Measurements from ENCODE around the gene LCAT.

Gene LCAT

DNA sequence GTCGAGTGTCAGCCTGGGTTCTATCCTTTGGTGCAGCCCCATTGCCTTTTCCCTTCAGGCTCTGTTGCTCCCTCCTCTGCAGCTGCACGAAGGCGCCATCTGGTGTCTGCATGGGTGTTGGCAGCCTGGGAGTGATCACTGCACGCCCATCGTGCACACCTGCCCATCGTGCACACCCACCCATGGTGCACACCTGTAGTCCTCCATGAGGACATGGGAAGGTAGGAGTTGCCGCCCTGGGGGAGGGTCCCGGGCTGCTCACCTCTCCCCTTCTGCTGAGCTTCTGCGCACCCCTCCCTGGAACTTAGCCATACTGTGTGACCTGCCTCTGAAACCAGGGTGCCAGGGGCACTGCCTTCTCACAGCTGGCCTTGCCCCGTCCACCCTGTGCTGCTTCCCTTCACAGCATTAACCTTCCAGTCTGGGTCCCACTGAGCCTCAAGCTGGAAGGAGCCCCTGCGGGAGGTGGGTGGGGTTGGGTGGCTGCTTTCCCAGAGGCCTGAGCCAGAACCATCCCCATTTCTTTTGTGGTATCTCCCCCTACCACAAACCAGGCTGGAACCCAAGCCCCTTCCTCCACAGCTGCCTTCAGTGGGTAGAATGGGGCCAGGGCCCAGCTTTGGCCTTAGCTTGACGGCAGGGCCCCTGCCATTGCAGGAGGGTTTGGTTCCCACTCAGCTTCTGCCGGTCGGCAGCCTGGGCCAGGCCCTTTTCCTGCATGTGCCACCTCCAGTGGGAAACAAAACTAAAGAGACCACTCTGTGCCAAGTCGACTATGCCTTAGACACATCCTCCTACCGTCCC is 15.2 kb downstream of the LCAT start:
- Histone ChIP-seq H3K4me1 (ENCODE audit: control insufficient read depth in 1 of 2, insufficient read depth in 1 of 2, low read depth in 1 of 2, low read length in 1 of 2) (no peaks in the 10 kb centered on the region), H3K36me3 (peaks cover 81% of the 10 kb centered on the region), H3K4me3 (ENCODE audit: low read depth in 1 of 2, low read length in 1 of 2) (no peak overlapping the region), H3K9me3 (no peaks in the 10 kb centered on the region), H3K27ac (peak overlapping the region; percentile 5), H3K27me3 (no peaks in the 10 kb centered on the region)
- TF ChIP-seq CTCF (IDR thresholded peaks at IDR 0.05): peak; percentile 73

GRCh38 chr16:67928147-67928546 is 15.8 kb downstream of the LCAT start:
- Histone ChIP-seq H3K36me3 (peaks cover 80% of the 10 kb centered on the region), H3K4me1 (ENCODE audit: control insufficient read depth in 1 of 2, insufficient read depth in 1 of 2, low read depth in 1 of 2, low read length in 1 of 2) (no peaks in the 10 kb centered on the region), H3K4me3 (ENCODE audit: low read depth in 1 of 2, low read length in 1 of 2) (no peak overlapping the region), H3K27me3 (no peaks in the 10 kb centered on the region), H3K9me3 (no peaks in the 10 kb centered on the region), H3K27ac (no peak overlapping the region)
- TF ChIP-seq CTCF (IDR thresholded peaks at IDR 0.05): no peak

DNA sequence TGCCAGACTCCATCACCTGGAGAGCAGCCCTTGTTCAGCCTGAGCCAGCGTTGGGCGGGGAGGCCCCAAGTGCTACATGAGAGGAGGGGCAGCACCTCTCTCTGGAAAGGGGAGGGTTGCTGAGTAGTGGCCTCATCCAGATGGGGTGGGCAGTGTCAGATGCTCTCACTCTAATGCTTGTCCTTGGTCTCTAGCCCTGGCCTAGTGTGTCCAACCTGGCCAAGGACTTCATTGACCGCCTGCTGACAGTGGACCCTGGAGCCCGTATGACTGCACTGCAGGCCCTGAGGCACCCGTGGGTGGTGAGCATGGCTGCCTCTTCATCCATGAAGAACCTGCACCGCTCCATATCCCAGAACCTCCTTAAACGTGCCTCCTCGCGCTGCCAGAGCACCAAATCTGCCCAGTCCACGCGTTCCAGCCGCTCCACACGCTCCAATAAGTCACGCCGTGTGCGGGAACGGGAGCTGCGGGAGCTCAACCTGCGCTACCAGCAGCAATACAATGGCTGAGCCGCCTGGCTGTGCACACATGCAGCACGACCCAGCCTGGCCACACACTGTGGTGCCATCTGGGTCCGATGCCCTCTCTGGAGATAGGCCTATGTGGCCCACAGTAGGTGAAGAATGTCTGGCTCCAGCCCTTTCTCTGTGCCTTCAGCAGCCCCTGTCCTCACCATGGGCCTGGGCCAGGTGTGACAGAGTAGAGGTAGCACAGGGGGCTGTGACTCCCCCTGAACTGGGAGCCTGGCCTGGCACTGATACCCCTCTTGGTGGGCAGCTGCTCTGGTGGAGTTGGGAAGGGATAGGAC is 16.6 kb downstream of the LCAT start:
- H3K36me3 ChIP-seq: peaks cover 80% of the 10 kb centered on the region
- no peaks in the 10 kb centered on the region for H3K27me3 ChIP-seq
- H3K4me1 ChIP-seq (ENCODE audit: control insufficient read depth in 1 of 2, insufficient read depth in 1 of 2, low read depth in 1 of 2, low read length in 1 of 2): no peaks in the 10 kb centered on the region
- H3K4me3 ChIP-seq (ENCODE audit: low read depth in 1 of 2, low read length in 1 of 2): no peak overlapping the region
- no peaks in the 10 kb centered on the region for H3K9me3 ChIP-seq
- no peak overlapping the region for H3K27ac ChIP-seq
- TF ChIP-seq CTCF (IDR thresholded peaks at IDR 0.05): no peak

DNA sequence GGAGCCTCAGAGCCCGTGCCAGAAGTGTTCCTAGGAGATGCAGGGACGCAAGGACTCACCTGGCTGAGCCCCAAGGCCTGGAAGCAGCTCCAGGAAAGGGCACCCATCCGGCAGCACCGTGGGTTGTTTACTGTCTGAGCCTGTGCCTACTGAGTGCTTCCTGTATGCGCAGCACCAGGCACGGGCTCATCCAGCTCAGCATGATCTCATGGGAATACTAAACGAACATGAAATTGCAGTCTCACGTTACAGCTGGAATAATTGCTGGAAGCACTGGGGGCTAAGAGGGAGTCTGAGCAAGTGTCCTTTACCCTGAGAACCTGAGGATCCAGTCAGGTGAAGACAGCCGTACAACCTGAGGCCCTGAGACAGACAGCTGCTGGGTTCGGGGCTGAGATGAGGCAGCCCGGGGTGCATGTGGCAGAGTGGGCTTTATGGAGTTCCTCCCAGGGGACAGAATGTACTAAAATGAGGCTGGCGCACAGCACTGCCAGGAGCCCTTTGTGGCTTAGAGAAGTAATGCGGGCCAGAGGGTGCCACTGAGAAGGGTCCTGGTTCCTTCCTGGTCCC is 17.7 kb downstream of the LCAT start:
- Histone ChIP-seq H3K4me1 (ENCODE audit: control insufficient read depth in 1 of 2, insufficient read depth in 1 of 2, low read depth in 1 of 2, low read length in 1 of 2) (no peaks in the 10 kb centered on the region), H3K27ac (no peak overlapping the region), H3K27me3 (no peaks in the 10 kb centered on the region), H3K9me3 (no peaks in the 10 kb centered on the region), H3K4me3 (ENCODE audit: low read depth in 1 of 2, low read length in 1 of 2) (no peak overlapping the region), H3K36me3 (peaks cover 70% of the 10 kb centered on the region)
- TF ChIP-seq CTCF (IDR thresholded peaks at IDR 0.05): no peak

GRCh38 chr16:67924140-67924906 is 19.6 kb downstream of the LCAT start:
- TF ChIP-seq CTCF (IDR thresholded peaks at IDR 0.05): no peak
- H3K9me3 ChIP-seq: no peaks in the 10 kb centered on the region
- peaks cover 58% of the 10 kb centered on the region for H3K36me3 ChIP-seq

More at GRCh38 chr16:67924140-67924906, 19.6 kb downstream of the LCAT start:
- no peaks in the 10 kb centered on the region for H3K4me1 ChIP-seq (ENCODE audit: control insufficient read depth in 1 of 2, insufficient read depth in 1 of 2, low read depth in 1 of 2, low read length in 1 of 2)
- no peak overlapping the region for H3K27ac ChIP-seq
- H3K4me3 ChIP-seq (ENCODE audit: low read depth in 1 of 2, low read length in 1 of 2): no peak overlapping the region
- H3K27me3 ChIP-seq: no peaks in the 10 kb centered on the region
